GM19467 (cell line): Measurements from ENCODE around the gene OPN4.
A peak's percentile ranks its signal among the peaks of the same experiment; 100 is the strongest.

Source experiments
- ATAC-seq: cut with Tn5 transposase; IDR thresholded peaks from one replicate; pipeline ENCODE4 v1.9.1; 2021; ENCODE audit warnings: mild to moderate bottlenecking, moderate library complexity; ENCODE audit not compliant: unreplicated experiment

The OPN4 gene

DNA sequence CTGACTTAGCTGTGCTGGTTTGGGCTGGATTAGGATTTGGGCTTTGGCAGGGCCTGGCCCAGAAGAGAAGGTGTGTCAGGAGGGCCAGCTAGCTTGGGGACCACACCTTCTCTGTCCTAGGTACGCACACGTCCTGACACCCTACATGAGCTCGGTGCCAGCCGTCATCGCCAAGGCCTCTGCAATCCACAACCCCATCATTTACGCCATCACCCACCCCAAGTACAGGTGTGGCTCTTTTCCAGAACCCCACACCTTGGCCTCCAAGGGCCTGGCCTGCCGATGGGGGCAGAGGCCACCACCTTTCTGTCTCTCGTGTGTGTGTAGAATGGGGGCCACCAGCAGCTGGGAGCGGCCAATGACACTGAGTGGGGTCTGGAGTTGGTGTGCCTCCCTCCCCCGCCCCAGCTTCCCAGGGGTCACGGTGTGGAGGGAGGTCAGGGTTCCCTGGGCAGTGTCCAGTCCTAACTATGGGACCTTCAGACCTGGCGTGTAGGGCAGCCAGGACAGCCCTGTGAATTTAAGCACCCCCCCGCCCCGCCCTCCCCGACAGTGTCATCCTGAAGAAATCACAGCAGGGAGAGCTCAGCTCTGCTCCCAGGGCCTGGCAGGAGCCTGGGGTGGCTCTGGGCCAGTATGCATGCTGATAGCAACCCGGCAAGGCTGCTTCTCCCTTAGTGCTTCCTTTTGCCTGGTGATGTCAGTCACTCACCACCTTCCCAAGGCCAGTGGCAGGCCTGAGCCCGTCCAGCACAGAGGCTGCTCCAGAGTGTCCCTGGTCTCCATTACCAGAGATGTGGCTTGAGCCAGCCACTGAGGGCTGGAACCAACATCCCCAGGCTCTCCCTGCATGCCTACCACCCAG is 7.0 kb downstream of the OPN4 start:
- ATAC-seq = no peak

DNA sequence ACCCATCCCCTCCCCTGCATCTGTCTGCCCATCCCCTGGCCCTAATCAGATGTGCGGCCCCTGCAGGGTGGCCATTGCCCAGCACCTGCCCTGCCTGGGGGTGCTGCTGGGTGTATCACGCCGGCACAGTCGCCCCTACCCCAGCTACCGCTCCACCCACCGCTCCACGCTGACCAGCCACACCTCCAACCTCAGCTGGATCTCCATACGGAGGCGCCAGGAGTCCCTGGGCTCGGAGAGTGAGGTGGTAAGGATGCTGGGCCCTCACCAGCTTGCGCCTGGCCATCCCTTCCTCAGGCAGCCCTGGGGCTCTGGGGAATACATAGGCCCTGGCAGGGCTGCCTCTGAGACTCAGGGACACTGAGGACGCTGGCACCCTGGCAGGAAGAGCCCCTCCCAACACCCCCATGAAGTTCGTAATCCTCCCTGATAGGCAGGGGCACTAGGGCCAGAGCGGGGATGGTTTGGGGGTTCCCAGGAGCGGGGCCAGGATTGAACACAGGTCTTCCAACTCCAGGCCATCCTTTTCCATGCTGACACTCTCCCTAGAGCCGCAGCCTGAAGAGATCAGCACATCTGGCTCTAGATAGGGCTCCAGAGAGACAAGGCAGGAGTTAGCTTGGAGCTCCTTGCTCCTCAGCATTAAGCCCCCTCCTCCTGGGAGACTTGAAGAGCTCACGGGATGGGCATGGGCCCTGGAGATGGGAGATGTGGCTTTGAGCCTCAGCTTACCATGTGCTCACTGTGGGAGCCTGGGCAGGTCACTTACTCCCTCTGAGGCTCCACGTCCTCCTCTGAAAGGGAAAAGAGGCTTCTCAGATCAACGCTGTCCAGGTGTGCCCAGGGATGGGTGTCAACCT is 8.1 kb downstream of the OPN4 start:
- no peak for ATAC-seq

DNA sequence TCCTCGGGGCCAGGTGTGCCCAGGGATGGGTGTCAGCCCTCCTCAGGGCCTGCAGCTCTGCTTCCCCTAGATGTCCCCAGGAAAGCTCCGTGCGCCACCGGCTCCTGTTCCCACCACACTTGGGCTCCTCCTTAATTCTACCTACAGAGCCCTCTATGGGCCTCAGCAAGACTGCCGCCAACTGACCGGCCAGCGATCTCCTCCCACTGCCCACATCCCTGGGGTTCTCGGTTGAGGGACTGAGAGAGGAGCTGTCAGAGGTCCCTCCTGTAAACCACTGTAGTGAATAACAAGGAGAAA is 8.6 kb downstream of the OPN4 start:
- ATAC-seq = no peak

DNA sequence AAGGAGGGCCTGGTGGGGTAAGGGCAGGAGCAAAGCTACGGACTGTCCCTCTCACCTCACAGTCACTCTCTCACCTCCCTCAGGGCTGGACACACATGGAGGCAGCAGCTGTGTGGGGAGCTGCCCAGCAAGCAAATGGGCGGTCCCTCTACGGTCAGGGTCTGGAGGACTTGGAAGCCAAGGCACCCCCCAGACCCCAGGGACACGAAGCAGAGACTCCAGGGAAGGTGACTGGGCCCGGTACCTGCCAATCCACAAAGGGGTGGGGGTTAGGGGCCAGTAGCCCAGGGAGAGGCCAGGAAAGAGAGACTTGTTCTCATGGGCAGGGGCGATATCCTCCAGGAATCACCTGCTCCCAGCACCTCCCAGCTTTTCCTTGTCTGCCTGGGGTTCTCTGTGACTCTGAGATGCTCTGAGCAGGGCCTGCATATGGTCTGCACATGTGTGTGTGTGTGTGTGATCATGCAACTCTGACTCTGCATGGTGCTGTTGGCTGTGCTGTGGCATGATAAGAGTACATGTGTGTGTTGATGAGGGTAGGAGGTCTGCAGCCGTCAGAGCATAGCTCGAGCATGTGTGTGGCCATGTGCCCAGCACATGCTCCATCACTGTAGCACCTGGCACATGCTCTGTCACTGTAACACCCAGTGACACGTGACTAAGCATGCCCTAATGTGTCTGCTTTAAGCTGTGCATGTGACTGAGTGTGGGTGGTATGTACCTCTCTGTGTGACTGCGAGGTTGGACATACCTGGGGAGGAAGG is 9.4 kb downstream of the OPN4 start:
- no peak for ATAC-seq

DNA sequence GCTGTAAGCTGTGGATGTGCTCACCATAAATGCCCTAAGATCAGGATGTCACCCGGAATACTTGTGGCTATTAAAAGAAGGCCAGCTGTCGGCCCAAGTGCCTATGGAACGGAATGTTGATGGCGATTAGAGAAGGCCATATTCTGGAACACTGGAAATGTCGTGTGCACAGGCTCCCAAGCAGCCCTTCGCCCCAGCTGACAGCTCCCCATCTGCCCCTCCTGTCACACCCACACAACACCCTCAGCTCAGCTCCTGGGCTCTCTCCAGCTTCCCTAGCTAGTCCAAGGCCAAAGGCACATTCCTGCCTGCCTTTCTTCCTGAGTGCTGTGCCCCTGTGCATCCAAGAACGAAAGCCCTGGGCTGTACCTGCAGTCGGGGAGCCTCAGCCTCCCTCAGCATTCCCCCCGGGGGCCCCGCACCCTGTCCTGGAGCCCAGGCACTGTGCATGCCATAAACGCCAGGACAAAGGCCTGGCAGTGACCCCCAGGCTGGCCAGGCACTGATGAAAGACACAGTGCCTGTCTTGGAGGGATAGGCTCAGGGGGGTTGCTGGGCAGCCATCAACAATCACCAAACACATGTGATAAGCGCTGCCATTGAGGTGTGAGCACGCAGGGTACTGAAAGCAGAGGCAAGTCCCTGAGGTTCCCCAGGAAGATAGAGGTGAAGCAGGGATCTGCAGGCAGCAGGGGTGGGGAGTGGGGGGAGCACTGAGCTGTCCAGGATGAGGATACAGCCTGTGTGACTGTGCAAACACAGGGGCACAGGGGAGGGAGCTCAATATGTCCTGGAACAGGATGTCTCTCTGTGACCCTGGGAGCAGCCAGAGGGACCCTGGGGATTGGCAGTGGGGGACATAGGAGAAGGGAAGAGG is 10.2 kb downstream of the OPN4 start:
- no peak for ATAC-seq

DNA sequence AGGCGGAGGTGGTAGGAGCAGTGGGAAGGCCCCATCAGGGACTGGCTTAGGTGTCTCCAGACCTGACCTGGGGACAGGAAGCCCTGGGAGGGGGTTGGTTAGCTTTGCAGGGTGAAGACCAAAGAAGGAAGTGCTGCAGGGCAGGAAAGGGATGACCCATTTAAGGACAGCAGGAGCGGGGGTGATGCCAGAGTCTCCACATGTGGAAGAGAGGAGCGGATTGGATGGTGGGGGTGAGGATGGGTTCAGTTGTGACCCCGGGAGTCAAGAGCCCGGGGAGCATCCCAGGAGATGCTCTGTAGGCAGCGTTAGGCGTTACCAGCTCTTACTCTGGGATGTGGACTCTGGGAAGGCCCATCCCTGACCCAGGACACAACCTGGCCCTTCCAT is 10.9 kb downstream of the OPN4 start:
- ATAC-seq = no peak

DNA sequence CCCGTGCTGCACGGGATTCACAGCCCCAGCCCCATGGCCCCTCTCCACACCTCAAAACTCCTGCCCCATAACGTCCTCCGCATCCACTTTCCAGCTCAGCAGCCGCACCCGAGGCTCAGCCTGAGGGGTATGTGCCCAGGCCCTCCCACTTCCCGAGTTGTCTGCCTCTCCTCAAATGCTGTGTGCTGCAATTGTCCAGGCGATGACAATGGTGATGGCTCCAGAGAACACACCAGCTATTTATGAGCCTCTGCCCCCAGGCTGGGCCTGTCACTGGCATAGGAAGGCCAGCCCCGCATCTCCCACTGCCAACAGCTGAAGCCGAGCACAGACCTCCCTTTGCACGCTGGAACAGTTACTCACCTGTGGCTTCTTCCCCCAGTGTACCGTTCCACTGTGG is 11.5 kb downstream of the OPN4 start:
- no peak for ATAC-seq

DNA sequence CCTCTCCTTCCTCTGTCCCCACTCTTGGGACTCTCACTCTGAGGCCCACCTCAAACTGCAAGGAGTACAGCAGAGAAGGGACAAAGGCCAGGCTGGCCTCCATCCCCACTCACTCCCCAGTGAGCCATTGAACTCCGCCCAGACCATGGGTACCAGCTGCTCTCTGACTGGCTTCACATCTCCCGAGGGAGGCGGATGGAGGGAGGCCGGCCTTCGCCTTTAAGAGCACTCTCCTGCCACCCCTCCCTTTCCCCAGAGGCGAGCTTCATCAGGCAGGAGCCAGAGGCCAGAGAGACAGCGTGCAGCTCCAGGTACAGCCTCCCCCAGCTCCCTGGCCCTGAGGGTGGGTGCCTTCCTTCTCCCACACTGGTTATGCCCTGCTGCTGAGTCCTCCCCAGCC is 12.2 kb downstream of the OPN4 start:
- no peak for ATAC-seq

DNA sequence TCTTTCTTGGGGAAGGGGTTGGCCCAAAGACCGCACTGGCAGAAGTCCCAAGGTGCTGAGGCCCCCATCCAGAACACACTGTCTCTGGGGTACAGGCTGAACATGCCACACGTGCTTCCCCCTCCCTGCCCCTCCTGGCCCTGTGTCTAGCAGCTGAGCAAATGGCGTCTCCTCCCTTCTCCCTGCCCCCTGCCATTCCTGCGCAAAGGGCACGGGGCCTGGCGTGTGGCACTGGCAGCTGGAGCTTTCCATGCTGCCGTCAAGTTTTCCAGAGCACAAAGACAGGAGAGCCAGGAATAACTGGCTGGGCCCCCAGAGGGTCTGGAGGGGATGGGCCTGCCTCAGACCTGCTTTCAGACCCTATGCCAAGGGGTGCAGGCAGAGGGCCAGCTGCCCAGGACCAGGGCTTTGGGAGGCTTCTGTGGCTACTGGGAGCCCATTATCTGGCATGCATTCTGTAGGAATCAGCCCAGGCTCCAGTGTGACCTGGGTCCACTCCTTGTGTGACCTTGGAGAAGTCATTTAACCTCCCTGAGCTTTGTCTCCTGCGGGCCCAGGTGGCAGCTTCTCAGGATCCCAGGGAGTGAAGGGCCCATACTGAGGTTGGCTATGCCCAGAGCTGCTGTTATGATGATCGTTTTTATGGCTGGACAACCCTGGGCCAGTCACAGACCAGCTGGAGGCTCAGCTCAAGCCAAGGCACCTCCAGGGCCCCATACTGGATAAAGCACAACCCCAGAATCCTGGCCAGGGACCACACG is 13.3 kb downstream of the OPN4 start:
- ATAC-seq = no peak

DNA sequence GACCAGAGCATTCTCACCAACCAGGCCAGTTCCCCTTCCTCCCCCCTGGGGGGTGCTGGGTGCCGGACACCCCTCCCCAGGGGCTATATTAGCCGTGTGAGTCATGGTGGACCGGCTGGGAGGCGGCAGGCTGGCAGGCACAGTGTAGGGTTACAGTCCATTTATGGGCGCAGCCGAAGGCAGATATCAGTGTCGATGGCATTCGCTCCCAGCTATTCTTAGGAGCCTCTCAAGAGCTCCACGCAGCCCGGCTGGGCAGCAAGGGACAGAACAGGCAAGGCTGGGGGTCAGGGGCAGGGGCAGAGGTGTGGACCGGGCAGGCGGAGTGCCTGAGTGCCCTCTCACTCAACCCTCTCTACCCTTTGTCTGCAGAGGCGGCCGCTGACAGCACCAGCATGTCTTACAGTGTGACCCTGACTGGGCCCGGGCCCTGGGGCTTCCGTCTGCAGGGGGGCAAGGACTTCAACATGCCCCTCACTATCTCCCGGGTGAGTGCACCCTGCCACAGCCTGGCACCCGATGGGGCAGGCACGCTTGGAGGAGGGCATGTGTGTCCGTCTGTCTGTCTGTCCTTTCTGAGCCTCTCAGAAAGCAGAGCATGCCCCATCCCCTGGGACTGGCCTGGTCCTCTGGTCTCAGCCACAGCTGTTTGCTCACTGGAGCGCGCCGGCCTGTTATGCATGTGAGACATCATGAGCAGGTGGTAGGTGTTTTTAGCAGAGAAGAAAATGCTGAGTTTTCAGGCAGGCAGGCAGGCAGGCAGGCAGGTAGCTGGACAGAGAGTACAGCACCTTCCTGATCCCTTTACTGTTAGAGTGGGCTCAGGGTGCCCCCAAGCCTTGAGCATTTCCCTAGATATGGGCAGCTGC is 14.2 kb downstream of the OPN4 start, which contains the start of gene LDB3:
Gene LDB3 (plus strand): TSS at position 215 of the 869 bp plus-strand sequence. CDS start 181 bp downstream, at position 396.
- peak; percentile 60 for ATAC-seq

DNA sequence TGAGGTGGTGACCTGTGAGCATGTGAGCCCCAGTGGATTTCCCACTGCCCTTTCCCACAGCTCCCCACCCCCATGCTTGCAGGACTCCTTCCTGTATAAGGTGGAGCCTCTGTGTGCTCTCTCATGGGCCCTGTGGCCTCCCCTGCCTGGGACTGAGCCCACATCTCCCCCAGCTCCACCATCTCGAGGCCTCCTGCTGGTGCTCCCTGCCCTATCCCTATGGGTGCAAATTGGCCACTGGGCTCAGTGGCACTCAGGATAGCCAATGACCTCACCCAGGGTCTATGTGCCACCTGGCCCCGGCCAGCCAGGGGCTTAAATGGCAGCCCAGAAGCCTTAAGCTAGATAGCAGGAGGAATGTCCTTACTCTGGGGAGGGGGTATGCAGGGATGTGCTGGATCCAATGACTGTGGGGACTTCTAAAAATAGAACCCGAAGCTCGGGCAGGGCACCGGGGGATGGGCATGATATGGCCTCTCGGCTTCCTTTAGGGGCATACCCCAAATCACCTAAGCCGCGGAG is 16.0 kb downstream of the OPN4 start:
- no peak for ATAC-seq

DNA sequence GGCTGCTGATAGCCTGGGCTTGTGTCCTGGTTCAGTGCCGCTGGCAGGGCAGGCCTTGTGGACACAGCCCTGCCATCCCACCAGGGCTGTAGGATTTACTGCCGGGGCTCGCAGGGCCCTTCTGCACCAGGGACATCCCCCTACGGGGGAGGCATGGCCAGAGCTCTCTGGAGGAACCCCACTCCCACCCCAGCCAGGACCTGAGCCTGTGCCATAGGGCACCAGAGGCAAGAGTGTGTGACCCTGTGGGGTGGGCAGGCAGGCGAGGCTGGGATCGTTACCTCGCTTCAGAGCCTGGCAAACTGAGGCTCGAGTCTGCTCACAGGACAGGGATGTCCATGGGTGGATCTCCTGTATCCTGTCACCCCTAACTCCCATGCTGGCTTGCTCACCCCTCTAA is 16.5 kb downstream of the OPN4 start:
- no peak for ATAC-seq

DNA sequence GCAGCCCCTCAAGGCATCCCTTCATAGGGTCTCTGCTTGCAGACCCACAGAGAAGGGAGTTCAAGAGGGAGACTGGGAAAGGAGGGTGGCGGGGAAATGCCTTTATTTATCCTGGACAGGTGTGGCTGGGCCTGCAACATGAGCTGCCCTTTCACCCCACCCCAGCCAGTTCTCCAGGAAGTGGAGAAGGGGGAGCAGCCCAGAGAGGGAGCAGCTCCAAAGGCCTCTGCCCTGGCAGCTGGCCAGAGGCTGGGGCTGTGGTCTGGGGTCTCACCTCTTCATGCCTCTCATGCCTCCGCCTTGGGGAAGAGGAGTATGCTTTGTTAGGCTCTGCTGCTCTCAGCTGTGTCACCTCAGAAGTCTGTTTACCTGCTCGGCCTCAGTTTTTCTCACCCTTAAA is 17.1 kb downstream of the OPN4 start:
- ATAC-seq = no peak

DNA sequence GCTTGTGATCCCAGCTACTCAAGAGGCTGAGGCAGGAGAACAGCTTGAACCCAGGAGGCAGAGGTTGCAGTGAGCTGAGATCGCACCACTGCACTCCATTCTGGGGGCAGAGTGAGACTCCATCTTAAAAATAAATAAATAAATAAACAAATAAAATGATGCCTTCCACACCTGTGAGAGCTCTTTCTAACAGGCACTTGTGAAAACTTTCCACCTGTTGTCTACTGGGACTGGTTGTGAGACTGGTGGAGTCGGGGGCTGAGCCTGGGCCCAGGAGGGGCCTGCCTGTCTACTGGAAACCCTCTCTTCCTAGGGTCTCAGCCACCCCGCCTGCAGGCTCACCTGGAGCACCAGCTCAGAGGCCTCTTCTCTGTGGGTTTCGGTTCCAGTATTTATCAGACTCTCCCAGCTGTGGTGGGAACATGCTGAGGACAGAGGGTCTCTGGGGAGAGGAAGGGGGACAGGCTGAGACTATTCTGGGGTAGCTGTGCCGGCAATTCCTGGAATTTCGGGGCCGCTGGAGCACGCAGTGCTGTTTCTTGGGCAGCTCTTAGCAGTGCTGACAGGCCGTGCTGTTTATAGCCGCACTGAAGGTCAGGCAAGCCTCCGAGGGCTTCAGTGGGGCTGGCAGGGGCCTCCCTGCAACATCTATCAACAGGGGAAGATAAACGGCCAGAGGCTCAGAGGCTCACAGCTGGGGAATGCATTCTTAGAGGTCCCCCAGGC is 17.8 kb downstream of the OPN4 start:
- ATAC-seq = no peak

DNA sequence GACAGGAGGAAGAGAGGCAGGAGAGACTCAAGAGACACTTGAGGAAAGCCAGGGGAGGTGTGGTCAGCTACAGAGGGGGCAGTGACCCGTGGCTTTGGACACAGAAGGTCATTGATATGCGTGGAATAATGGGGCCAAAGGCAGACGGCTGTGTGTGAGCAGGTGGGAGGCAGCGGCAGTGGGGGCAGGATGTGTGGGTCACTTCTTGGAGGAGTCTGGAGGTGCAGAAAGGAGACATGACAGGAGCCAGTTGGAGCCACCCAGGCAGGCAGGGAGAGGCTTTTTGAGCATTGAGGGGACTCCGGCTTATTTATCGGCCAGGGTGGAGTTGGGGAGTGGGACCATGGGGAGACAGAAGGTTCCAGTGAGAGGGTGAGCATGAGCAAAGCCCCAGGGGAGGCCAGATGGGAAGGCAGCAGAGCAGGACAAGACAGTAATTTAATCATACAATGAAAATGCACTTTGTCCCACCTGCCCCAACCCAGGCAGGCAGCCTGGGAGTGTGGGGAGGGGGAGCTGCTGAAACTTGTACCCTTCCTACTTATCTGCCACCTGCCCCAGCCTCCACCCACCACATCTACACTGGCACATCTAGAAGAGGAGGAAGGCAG is 19.0 kb downstream of the OPN4 start:
- no peak for ATAC-seq

DNA sequence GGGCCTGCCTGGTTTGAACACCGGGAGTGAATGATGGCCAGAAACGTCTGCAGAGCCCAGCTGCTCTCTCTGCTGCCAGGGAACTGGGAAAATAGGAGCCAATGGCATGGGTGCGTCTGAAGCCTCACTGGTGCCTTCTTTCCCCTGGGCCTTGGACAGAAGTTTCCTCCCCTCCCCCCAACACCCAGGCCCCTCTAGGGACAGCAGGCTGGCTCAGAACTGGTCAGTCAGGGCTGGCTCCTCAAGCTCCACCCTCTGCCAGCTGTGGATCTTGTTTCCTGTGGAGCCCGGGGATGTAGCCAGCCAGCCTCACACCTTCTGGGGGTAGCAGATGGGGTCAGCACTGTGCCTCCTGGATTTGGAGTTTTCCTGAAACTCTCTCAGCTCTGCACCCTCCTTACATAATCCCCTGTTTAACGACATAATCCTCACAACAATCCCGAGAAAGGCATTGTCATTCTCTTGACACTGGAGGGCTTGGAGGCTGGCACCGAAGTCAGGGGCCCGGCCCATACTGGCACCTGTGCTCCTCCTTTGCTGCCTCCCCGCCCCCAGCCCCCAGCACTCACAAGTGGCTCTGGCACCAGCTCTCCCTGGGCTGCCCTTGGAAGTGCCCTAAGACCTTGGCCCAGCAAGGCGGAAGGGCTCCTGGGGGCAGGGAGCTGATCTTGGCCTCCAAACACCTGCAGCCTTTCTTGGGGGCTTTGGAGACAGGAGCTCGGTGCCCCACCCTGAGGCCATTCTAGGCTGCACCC is 19.7 kb downstream of the OPN4 start:
- no peak for ATAC-seq

DNA sequence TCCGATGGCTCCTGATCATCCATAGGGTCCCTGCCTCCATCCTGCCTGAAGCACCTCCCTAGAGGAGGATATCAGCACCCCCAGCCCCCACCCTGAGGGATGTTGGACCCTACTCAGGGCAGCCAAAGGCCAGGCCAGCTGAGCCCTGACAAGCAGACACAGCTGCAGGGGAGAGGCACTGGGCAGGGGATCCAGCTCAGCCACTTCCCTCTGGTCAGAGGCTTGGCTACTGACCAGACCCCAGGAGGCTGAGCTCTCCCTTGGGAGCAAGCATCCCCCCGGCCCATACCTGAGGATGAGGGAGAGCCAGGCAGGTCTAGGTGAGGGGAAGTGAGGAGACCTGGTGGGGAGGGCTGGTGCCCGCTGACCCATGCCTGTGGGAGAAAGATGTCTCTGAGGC is 20.6 kb downstream of the OPN4 start:
- no peak for ATAC-seq
